HCT116 (cell line): Measurements from ENCODE around the gene SLC10A7. TPM values are rescaled to one million over a fixed set of nuclear protein-coding genes. Genes with fewer than 3 reads are reported as not detected.

Source experiments
- ATAC-seq: fragments of 200-7000 bp; cut with Tn5 transposase; 2 replicates; pipeline ENCODE4 v1.9.1; 2020; ENCODE audit warnings: mild to moderate bottlenecking, moderate library complexity
- BruUV-seq: library from RNA; stranded (reverse); fragments of 400-500 nt; replicated peaks from 2 replicates; lab custom pipeline; 2021; lab: Mats Ljungman, UMichigan
- CTCF ChIA-PET: fragments of 300-600 bp; sonication (Branson Sonifier 250); formaldehyde crosslinking; loops from one replicate; lab custom pipeline; 2021; ENCODE audit warnings: antibody characterized with exemption; lab: Charles Lee
- POLR2A ChIA-PET: fragments of 300-600, 350-600 bp; sonication (Branson Sonifier 250); formaldehyde crosslinking; loops from one replicate; lab custom pipeline; 2021; ENCODE audit warnings: antibody characterized with exemption; lab: Charles Lee
- RAD21 ChIA-PET, 2 experiments: fragments of 300-600 bp; sonication (Branson Sonifier 250); formaldehyde crosslinking; loops; one replicate each; lab custom pipeline; 2023; ENCODE audit warnings: low total read pairs in 2 of 2; ENCODE audit not compliant: uncharacterized antibody in 2 of 2, unreplicated experiment in 2 of 2, low non-redundant PET in 1 of 2; lab: Charles Lee
- DNase-seq: peaks from one replicate; pipeline ENCODE4 v3.0.0-alpha.2; 2010; ENCODE audit warnings: low read depth, low spot score
- H2AFZ ChIP-seq: fragments of 200-600 bp; shearing (Covaris generic), sonication (generic); 2 replicates; pipeline ENCODE4 v1.6.1; 2017; ENCODE audit warnings: low read depth, mixed run types, mixed read lengths, antibody characterized with exemption, low read length; ENCODE audit not compliant: poor library complexity, severe bottlenecking
- H3K27ac ChIP-seq: 2 replicates; pipeline ENCODE4 v1.5.1; 2012; ENCODE audit warnings: low read depth, low read length
- H3K27me3 ChIP-seq: fragments of 200-600 bp; sonication (generic); 2 replicates; pipeline ENCODE4 v1.6.1; 2016; ENCODE audit warnings: mixed run types, low read length, mixed read lengths; ENCODE audit not compliant: insufficient read depth
- H3K36me3 ChIP-seq, 2 experiments: fragments of 200-500 bp in 1 of 2; fragments of 200-600 bp in 1 of 2; sonication (Bioruptor generic) in 1 of 2; sonication (generic) in 1 of 2; 2 replicates each; pipeline versions ENCODE4 v1.5.1 to v1.6.1; 2014 to 2016; ENCODE audit warnings: low read length in 2 of 2, inconsistent platforms in 1 of 2, mixed read lengths in 1 of 2, mixed run types in 1 of 2; ENCODE audit not compliant: insufficient read depth in 2 of 2, control insufficient read depth in 1 of 2
- H3K4me1 ChIP-seq, 2 experiments: fragments of 200-600 bp in 1 of 2; sonication (generic) in 1 of 2; 2 replicates each; pipeline versions ENCODE4 v1.5.1 to v1.6.1; 2012 to 2017; ENCODE audit warnings: low read length in 2 of 2, inconsistent platforms in 1 of 2, mild to moderate bottlenecking in 1 of 2, mixed read lengths in 1 of 2, mixed run types in 1 of 2, moderate library complexity in 1 of 2; ENCODE audit not compliant: insufficient read depth in 2 of 2, control insufficient read depth in 1 of 2
- H3K4me2 ChIP-seq: fragments of 200-600 bp; sonication (generic); 2 replicates; pipeline ENCODE4 v1.6.1; 2017; ENCODE audit warnings: mixed run types, low read length, mixed read lengths
- H3K4me3 ChIP-seq, 2 experiments: fragments of 200-600 bp in 1 of 2; sonication (generic) in 1 of 2; replicated peaks in 1 of 2; 2 replicates each; pipeline ENCODE4 v1.5.1; 2011 to 2016; ENCODE audit warnings: low read length in 2 of 2, control low read depth in 1 of 2, low read depth in 1 of 2, mild to moderate bottlenecking in 1 of 2, mixed read lengths in 1 of 2, mixed run types in 1 of 2
- H3K79me2 ChIP-seq: fragments of 200-600 bp; sonication (generic); 2 replicates; pipeline ENCODE4 v1.6.1; 2017; ENCODE audit warnings: mild to moderate bottlenecking, mixed run types, low read length, moderate library complexity, mixed read lengths; ENCODE audit not compliant: insufficient read depth
- H3K9ac ChIP-seq: fragments of 200-600 bp; sonication (generic); 2 replicates; pipeline ENCODE4 v1.6.1; 2016; ENCODE audit warnings: low read length, mixed read lengths
- H3K9me2 ChIP-seq: fragments of 200-600 bp; sonication (generic), shearing (Covaris generic); 2 replicates; pipeline ENCODE4 v1.6.1; 2017; ENCODE audit warnings: mixed run types, mild to moderate bottlenecking, moderate library complexity; ENCODE audit not compliant: insufficient read depth
- H3K9me3 ChIP-seq, 2 experiments: fragments of 200-500 bp in 1 of 2; fragments of 200-600 bp in 1 of 2; sonication (Bioruptor generic) in 1 of 2; sonication (generic) in 1 of 2; 2 replicates each; pipeline ENCODE4 v1.6.1; 2014 to 2017; ENCODE audit warnings: low read length in 2 of 2, mixed read lengths in 2 of 2, inconsistent platforms in 1 of 2, low read depth in 1 of 2, mild to moderate bottlenecking in 1 of 2, mixed run types in 1 of 2, moderate library complexity in 1 of 2; ENCODE audit not compliant: control insufficient read depth in 1 of 2, insufficient read depth in 1 of 2
- H4K20me1 ChIP-seq: fragments of 200-600 bp; sonication (generic), shearing (Covaris generic); 2 replicates; pipeline ENCODE4 v1.6.1; 2017; ENCODE audit warnings: mixed run types, mild to moderate bottlenecking, moderate library complexity; ENCODE audit not compliant: insufficient read depth
- ATF3 ChIP-seq: IDR thresholded peaks from 2 replicates; pipeline ENCODE4 v1.6.1; 2012
- CBX3 ChIP-seq: IDR thresholded peaks from 2 replicates; pipeline ENCODE4 v1.6.1; 2012; ENCODE audit warnings: low read depth
- CEBPB ChIP-seq: IDR thresholded peaks from 2 replicates; pipeline ENCODE4 v1.6.1; 2012; ENCODE audit warnings: low read depth
- CTCF ChIP-seq, 3 experiments: fragments of 200-600 bp in 1 of 3; sonication (generic) in 1 of 3; IDR thresholded peaks in 2 of 3; conservative IDR thresholded peaks in 1 of 3; 2 replicates each; pipeline ENCODE4 v1.5.1; 2012 to 2017; ENCODE audit warnings: low read depth in 2 of 3, low read length in 2 of 3, antibody characterized with exemption in 1 of 3, borderline replicate concordance in 1 of 3, control low read depth in 1 of 3, mild to moderate bottlenecking in 1 of 3, mixed read lengths in 1 of 3, mixed run types in 1 of 3, moderate library complexity in 1 of 3; ENCODE audit not compliant: insufficient read depth in 1 of 3
- EGR1 ChIP-seq: IDR thresholded peaks from 2 replicates; pipeline ENCODE4 v1.6.1; 2012; ENCODE audit warnings: low read depth
- ELF1 ChIP-seq: IDR thresholded peaks from 2 replicates; pipeline ENCODE4 v1.6.1; 2012; ENCODE audit warnings: low read depth, borderline replicate concordance
- EZH2 ChIP-seq: fragments of 200-600 bp; sonication (generic); IDR thresholded peaks from 2 replicates; pipeline ENCODE4 v1.6.1; 2017; ENCODE audit warnings: antibody characterized with exemption, mixed run types
- FOSL1 ChIP-seq: IDR thresholded peaks from 2 replicates; pipeline ENCODE4 v1.6.1; 2012; ENCODE audit warnings: low read depth
- MAX ChIP-seq: IDR thresholded peaks from 2 replicates; pipeline ENCODE4 v1.6.1; 2012
- POLR2A ChIP-seq: IDR thresholded peaks from 2 replicates; pipeline ENCODE4 v1.7.0; 2011; ENCODE audit warnings: borderline replicate concordance; ENCODE audit not compliant: insufficient read depth, insufficient read length; ENCODE audit errors: extremely low read depth
- POLR2AphosphoS5 ChIP-seq: IDR thresholded peaks from 2 replicates; pipeline ENCODE4 v1.6.1; 2011; ENCODE audit warnings: mild to moderate bottlenecking, low read depth, low read length, moderate library complexity
- REST ChIP-seq: IDR thresholded peaks from 2 replicates; pipeline ENCODE4 v1.6.1; 2012; ENCODE audit warnings: low read depth
- SIN3A ChIP-seq: IDR thresholded peaks from 2 replicates; pipeline ENCODE4 v1.6.1; 2012; ENCODE audit warnings: low read depth
- SRF ChIP-seq: IDR thresholded peaks from 2 replicates; pipeline ENCODE4 v1.6.1; 2012; ENCODE audit warnings: low read depth
- TCF7L2 ChIP-seq: IDR thresholded peaks from 2 replicates; pipeline ENCODE4 v1.7.0; 2011; ENCODE audit warnings: borderline replicate concordance, inconsistent platforms; ENCODE audit not compliant: insufficient read depth, insufficient read length; ENCODE audit errors: extremely low read depth
- ZBTB33 ChIP-seq: IDR thresholded peaks from 2 replicates; pipeline ENCODE4 v1.6.1; 2011; ENCODE audit warnings: mild to moderate bottlenecking, low read length, moderate library complexity; ENCODE audit not compliant: insufficient replicate concordance; ENCODE audit errors: extremely low read depth
- ZNF274 ChIP-seq: fragments of 200-500 bp; sonication (Bioruptor generic); IDR thresholded peaks from 2 replicates; pipeline ENCODE4 v1.6.1; 2014; ENCODE audit warnings: mild to moderate bottlenecking, low read depth, low read length, inconsistent platforms
- intact Hi-C: fragments of 100-400 bp; cut with micrococcal nuclease; formaldehyde crosslinking; loops from 2 replicates; pipeline ENCODE4 v1.10.0; 2022
- total RNA-seq: library from RNA; stranded (reverse); gene quantifications from one replicate; pipeline ENCODE4 v1.2.1, GENCODE V29; 2021; ENCODE audit not compliant: unreplicated experiment

Gene SLC10A7
- total RNA-seq, 1 experiment from 2014 or later: 5.5 TPM

GRCh38 chr4:146398896-146399445 lies 122.8 kb downstream of the SLC10A7 start:
- intact Hi-C loops: no loop called here

More at GRCh38 chr4:146398896-146399445, 122.8 kb downstream of the SLC10A7 start:
- DNase-seq (no peak), ATAC-seq (no peak)
- ChIA-PET POLR2A (no interaction called here), RAD21 (no interaction called here), CTCF (no interaction called here)
- Histone ChIP-seq H3K9ac (no peak overlapping the region), H3K79me2 (no peaks in the 10 kb centered on the region), H3K27me3 (no peaks in the 10 kb centered on the region), H4K20me1 (no peaks in the 10 kb centered on the region), H3K36me3 (no peaks in the 10 kb centered on the region), H2AFZ (no peak overlapping the region), H3K4me3 (no peak overlapping the region), H3K4me1 (no peaks in the 10 kb centered on the region), H3K4me2 (no peak overlapping the region), H3K27ac (no peak overlapping the region), H3K9me2 (no peaks in the 10 kb centered on the region), H3K9me3 (no peaks in the 10 kb centered on the region)
- TF ChIP-seq ZNF274 (no peak), MAX (no peak), EZH2 (no peak), POLR2AphosphoS5 (no peak), ZBTB33 (no peak), TCF7L2 (no peak), ELF1 (no peak), SRF (no peak), CEBPB (no peak), FOSL1 (no peak), REST (no peak), ATF3 (no peak), POLR2A (no peak), EGR1 (no peak), CTCF (IDR thresholded peaks at IDR 0.05 in 2 of 3, conservative IDR thresholded peaks at IDR 0.05 in 1 of 3; ENCODE audit: borderline replicate concordance in 1 of 3, insufficient read depth in 1 of 3, low read depth in 2 of 3, low read length in 2 of 3) (no peak), SIN3A (no peak), CBX3 (no peak)
- no TSS peak for BruUV-seq
